PC-3 (cell line): ENCODE data around the gene NR2F6. TPM values are rescaled to one million over a fixed set of nuclear protein-coding genes. Genes with fewer than 3 reads are reported as not detected.

Source experiments
- ATAC-seq: fragments of 200-7000 bp; cut with Tn5 transposase; 2 replicates; pipeline ENCODE4 v1.9.1; 2020; ENCODE audit warnings: mild to moderate bottlenecking, moderate library complexity
- Bru-seq: library from RNA; stranded (reverse); fragments of 400-500 nt; gene quantifications from one replicate; lab custom pipeline; 2021; lab: Mats Ljungman, UMichigan
- BruChase-seq, 2 experiments: library from RNA; stranded (reverse); fragments of 400-500 nt; gene quantifications; one replicate each; lab custom pipeline; 2021; lab: Mats Ljungman, UMichigan
- BruUV-seq: library from RNA; stranded (reverse); fragments of 400-500 nt; replicated peaks from 2 replicates; lab custom pipeline; 2021; lab: Mats Ljungman, UMichigan
- CTCF ChIA-PET: fragments of 300-600 bp; sonication (Branson Sonifier 250); formaldehyde crosslinking; loops from one replicate; lab custom pipeline; 2022; ENCODE audit warnings: antibody characterized with exemption; lab: Charles Lee
- POLR2A ChIA-PET: fragments of 300-600 bp; sonication (Branson Sonifier 250); formaldehyde crosslinking; loops from one replicate; lab custom pipeline; 2022; ENCODE audit warnings: antibody characterized with exemption; ENCODE audit not compliant: unreplicated experiment; lab: Charles Lee
- DNase-seq: peaks from one replicate; pipeline ENCODE4 v3.0.0-alpha.2; 2015
- H2AFZ ChIP-seq: fragments of 300-600 bp; sonication (generic); 2 replicates; pipeline ENCODE4 v1.6.0; 2016; ENCODE audit warnings: antibody characterized with exemption, low read length
- H3F3A ChIP-seq: fragments of 300-600 bp; sonication (generic); one replicate; pipeline ENCODE4 v1.6.0; 2017; ENCODE audit warnings: antibody characterized with exemption, low read length, control low read depth, mild to moderate bottlenecking; ENCODE audit not compliant: unreplicated experiment
- H3K27ac ChIP-seq: fragments of 300-600 bp; sonication (generic); 2 replicates; pipeline ENCODE4 v1.5.1; 2016; ENCODE audit warnings: mild to moderate bottlenecking, low read length
- H3K27me3 ChIP-seq: fragments of 300-600 bp; sonication (generic); 2 replicates; pipeline ENCODE4 v1.6.1; 2016; ENCODE audit warnings: low read length, mixed read lengths
- H3K36me3 ChIP-seq: fragments of 300-600 bp; sonication (generic); 2 replicates; pipeline ENCODE4 v1.6.1; 2016; ENCODE audit warnings: low read depth, mixed run types, low read length, mixed read lengths
- H3K4me1 ChIP-seq: fragments of 300-600 bp; sonication (generic); 2 replicates; pipeline ENCODE4 v1.5.1; 2016; ENCODE audit warnings: low read length; ENCODE audit not compliant: insufficient read depth
- H3K4me2 ChIP-seq: fragments of 300-600 bp; sonication (generic); 2 replicates; pipeline ENCODE4 v1.6.0; 2016; ENCODE audit warnings: low read length
- H3K4me3 ChIP-seq: fragments of 300-600 bp; sonication (generic); 2 replicates; pipeline ENCODE4 v1.5.1; 2016; ENCODE audit warnings: mild to moderate bottlenecking, low read length, mixed read lengths
- H3K79me2 ChIP-seq: fragments of 300-600 bp; sonication (generic); 2 replicates; pipeline ENCODE4 v1.6.1; 2017; ENCODE audit warnings: low read length, mixed read lengths
- H3K9ac ChIP-seq: fragments of 300-600 bp; sonication (generic); 2 replicates; pipeline ENCODE4 v1.6.0; 2016; ENCODE audit warnings: mild to moderate bottlenecking, low read length
- H3K9me2 ChIP-seq: fragments of 300-600 bp; sonication (generic); replicated peaks from 2 replicates; pipeline ENCODE4 v1.6.1; 2016; ENCODE audit warnings: mixed run types, low read length, mixed read lengths
- H3K9me3 ChIP-seq: fragments of 300-600 bp; sonication (generic); 2 replicates; pipeline ENCODE4 v1.6.1; 2016; ENCODE audit warnings: low read length, mixed read lengths
- H4K20me1 ChIP-seq: fragments of 300-600 bp; sonication (generic); 2 replicates; pipeline ENCODE4 v1.6.1; 2016; ENCODE audit warnings: low read length, mixed read lengths
- EZH2 ChIP-seq: fragments of 300-600 bp; sonication (generic); IDR thresholded peaks from one replicate; pipeline ENCODE4 v1.6.1; 2017; ENCODE audit warnings: antibody characterized with exemption, mild to moderate bottlenecking, low read length; ENCODE audit not compliant: unreplicated experiment
- EZH2phosphoT487 ChIP-seq: fragments of 300-600 bp; sonication (generic); IDR thresholded peaks from 2 replicates; pipeline ENCODE4 v1.6.1; 2018; ENCODE audit warnings: mild to moderate bottlenecking, antibody characterized with exemption, low read length, borderline replicate concordance
- intact Hi-C: fragments of 100-400 bp; cut with micrococcal nuclease; formaldehyde crosslinking; loops from 2 replicates; pipeline ENCODE4 v1.9.0; 2023
- long read RNA-seq: library from polyadenylated mRNA; unstranded; transcript quantifications from one replicate; pipeline ENCODE4 v2.0.0, GENCODE V29; 2021; ENCODE audit not compliant: unreplicated experiment
- total RNA-seq: library from RNA; depleted of rRNA; stranded (reverse); fragments of >200 nt; gene quantifications from 2 replicates; pipeline ENCODE4 v1.2.3, GENCODE V29; 2014; rRNA removed
- TF ChIP-seq, protein P1 (sequence below): fragments of 300-600 bp; sonication (generic); conservative IDR thresholded peaks from 2 replicates; pipeline ENCODE4 v1.5.1; 2017; ENCODE audit warnings: antibody characterized with exemption, low read depth, mild to moderate bottlenecking, low read length

Gene NR2F6
- total RNA-seq (134 and 159 TPM in 2 replicates), Bru-seq, nascent RNA (percentile 58 among the genes with signal in this experiment), BruChase-seq, experiment 1, labeled RNA remaining after a 6-hour chase (percentile 88 among the genes with signal in this experiment), BruChase-seq, experiment 2, labeled RNA remaining after a 2-hour chase (percentile 80 among the genes with signal in this experiment)
- long read RNA-seq, transcript NR2F6-201 (4 exons, 2,404 nt) = major isoform, 312 of 365 reads
- long read RNA-seq, partial matches to known transcripts = 39 of 365 reads
- long read RNA-seq, other reads (novel, unspliced or antisense) = 14 of 365 reads

GRCh38 chr19:17245535-17245984 is at the start of gene NR2F6:
Gene NR2F6 (minus strand): TSS chr19:17245919. CDS start chr19:17245220, 699 bp downstream.
- peak within 1 kb of the TSS; percentile 90 for H2AFZ ChIP-seq
- POLR2A ChIA-PET = no interaction called here
- no peaks in the 10 kb centered on the region for H3K36me3 ChIP-seq
- peaks cover 13% of the 10 kb centered on the region for H4K20me1 ChIP-seq
- peaks cover 30% of the 10 kb centered on the region for H3K4me1 ChIP-seq
- no peaks in the 10 kb centered on the region for H3F3A ChIP-seq
- peak within 1 kb of the TSS; percentile 84 for H3K4me3 ChIP-seq
- no TSS peak for BruUV-seq
- TF ChIP-seq, protein P1, sequence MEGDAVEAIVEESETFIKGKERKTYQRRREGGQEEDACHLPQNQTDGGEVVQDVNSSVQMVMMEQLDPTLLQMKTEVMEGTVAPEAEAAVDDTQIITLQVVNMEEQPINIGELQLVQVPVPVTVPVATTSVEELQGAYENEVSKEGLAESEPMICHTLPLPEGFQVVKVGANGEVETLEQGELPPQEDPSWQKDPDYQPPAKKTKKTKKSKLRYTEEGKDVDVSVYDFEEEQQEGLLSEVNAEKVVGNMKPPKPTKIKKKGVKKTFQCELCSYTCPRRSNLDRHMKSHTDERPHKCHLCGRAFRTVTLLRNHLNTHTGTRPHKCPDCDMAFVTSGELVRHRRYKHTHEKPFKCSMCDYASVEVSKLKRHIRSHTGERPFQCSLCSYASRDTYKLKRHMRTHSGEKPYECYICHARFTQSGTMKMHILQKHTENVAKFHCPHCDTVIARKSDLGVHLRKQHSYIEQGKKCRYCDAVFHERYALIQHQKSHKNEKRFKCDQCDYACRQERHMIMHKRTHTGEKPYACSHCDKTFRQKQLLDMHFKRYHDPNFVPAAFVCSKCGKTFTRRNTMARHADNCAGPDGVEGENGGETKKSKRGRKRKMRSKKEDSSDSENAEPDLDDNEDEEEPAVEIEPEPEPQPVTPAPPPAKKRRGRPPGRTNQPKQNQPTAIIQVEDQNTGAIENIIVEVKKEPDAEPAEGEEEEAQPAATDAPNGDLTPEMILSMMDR = no peak
- TF ChIP-seq EZH2phosphoT487 = no peak
- no peak for TF ChIP-seq EZH2
- H3K9me3 ChIP-seq = no peaks in the 10 kb centered on the region
- H3K9me2 ChIP-seq = no peaks in the 10 kb centered on the region
- intact Hi-C loops = no loop called here
- H3K79me2 ChIP-seq = peaks cover 47% of the 10 kb centered on the region
- peak within 1 kb of the TSS; percentile 70 for H3K9ac ChIP-seq
- H3K4me2 ChIP-seq = peak within 1 kb of the TSS; percentile 95
- no peaks in the 10 kb centered on the region for H3K27me3 ChIP-seq
- H3K27ac ChIP-seq = no peak within 1 kb of the TSS; the same call in 1 of the 2 replicates
- no peak for DNase-seq
- no peak for ATAC-seq
- CTCF ChIA-PET = no interaction called here

DNA sequence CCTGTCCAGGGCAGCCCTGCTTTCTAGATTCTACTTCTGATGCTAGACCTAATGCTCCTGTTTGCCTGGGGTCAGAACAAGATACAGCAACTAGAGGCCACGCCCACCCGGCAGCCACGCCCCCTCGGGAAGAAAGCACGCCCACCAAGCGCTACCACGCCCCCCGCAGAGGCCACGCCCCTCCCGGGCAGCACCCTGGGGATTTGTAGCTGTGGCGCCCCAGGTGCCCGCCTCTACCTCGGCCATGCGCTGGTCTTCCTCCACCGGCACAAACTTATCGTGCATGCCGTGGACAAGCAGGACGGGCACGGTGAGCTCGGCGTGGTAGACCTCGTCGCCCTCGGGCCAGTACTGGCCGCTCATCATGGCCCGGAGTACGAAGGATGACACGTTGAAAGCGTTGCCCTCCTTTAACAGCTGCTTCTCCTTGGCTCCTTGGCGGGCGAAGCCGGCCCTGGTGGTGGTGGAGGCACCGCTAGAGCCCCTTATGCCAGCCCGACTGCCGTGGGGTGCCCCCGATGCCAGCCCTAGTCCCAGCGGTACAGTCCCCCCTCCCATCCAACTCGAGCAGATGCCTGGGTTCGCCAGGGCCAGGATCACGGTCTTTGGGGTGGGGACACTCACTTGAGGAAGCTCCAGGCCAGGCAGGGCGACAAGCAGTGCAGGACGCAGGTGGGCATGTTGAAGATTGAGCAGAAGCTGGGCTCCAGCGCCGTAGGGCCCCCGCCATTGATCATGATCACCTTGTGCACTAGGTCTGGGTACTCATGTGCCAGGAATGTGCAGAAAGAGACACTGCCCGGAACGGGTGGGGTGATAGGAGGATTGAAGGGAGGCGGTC is 48.6 kb upstream of the NR2F6 start:
- H4K20me1 ChIP-seq = no peaks in the 10 kb centered on the region
- no peaks in the 10 kb centered on the region for H3K79me2 ChIP-seq
- no peak for ATAC-seq
- no peak overlapping the region for H2AFZ ChIP-seq
- no peaks in the 10 kb centered on the region for H3K27me3 ChIP-seq
- H3K4me1 ChIP-seq = peaks cover 18% of the 10 kb centered on the region
- H3K36me3 ChIP-seq = peaks cover 7% of the 10 kb centered on the region; the same call in 1 of the 2 replicates
- no peak overlapping the region for H3K27ac ChIP-seq
- H3K9me3 ChIP-seq = no peaks in the 10 kb centered on the region
- H3K4me2 ChIP-seq = no peak overlapping the region
- H3K9ac ChIP-seq = no peak overlapping the region
- BruUV-seq = no TSS peak
- intact Hi-C loops = loop anchor here (10.0 kb wide), 1 partner anchor 91 kb away; no protein-coding TSS in a partner anchor
- H3K4me3 ChIP-seq = no peak overlapping the region
- no peaks in the 10 kb centered on the region for H3K9me2 ChIP-seq
- POLR2A ChIA-PET = no interaction called here
- CTCF ChIA-PET = no interaction called here
- TF ChIP-seq, protein P1 = no peak
- TF ChIP-seq EZH2 (no peak), EZH2phosphoT487 (no peak)
- no peaks in the 10 kb centered on the region for H3F3A ChIP-seq
- no peak for DNase-seq
